ENCODE results near the gene PALD1.
"Not testable (repeated sequence)": the region's sequence is repeated elsewhere in the genome, so short reads cannot be mapped to it uniquely, and the experiment has no call there.

The PALD1 gene

DNA sequence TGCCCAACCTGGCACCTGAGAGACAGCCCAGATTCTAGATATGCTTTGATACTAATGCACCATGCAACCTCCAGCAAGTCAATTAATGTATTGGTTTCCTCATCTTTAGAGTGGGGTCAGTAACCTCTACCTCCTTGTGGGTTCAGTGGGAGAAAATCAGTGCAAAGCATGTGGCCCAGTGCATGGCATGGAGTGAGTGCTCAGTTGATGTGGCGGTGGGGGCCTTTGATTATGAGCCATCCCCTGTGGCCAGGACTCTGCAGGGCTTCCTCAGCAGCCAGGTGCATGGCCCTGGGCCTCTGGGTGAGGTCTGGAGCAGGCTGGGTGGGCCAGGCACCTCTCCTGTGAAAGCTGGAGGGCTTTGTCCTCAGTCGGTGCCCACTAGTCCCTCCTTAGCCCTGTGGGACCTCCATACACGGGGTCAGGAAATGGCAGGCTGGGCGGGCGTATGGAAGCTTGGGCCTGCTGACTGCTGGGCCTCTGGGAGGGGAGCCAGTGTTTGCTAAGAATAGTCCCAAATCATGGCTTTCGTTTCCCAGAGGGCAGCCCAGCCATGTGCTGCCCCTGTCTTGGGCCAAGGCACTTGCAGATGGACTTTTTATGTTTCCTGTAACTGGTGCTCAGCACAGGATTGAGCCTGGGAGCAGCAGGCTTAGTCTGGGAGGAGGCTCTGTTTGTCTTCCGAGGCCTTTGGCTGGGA is 3.4 kb downstream of the PALD1 start:
- in situ Hi-C loops (cut with HindIII; ENCODE audit: low sequenced_read_pairs): no loop called here

DNA sequence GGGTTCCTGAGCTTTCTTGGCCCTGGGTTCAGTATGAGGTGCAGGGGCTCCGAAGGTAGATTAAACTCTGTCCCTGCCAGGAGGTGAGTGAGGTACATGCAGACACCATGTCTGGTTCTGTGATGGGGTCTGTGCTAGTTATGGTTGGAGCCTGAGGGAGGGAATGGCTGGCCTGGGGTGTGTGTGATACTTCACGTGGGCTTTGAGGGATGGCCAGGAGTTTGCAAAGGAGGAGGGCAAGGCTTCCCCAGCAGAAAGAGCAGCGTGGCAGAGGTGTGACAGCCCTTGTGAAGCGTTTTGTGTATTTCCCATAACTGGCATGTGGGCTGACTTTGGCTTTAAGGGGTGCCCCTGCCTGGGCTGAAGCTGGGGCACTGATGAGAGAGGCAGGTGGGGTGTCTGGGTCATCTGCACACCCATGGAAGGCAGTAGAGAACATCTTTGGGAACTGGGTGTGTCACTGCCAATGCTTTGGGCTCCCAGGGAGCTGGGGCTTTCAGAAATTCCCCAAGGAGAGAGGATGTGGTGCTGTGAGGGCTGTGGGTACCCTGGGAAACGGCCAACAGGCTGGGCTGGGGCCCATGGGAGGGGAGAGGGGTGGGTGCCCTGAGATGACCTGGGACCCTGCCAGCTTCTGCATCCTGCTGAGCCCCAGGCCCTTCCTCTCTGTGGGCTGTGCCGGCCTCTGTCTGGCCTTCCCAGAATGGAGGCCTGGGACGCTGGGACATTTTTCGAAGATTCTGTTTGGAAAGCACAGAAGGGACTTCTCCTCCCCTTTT is 4.6 kb downstream of the PALD1 start:
- in situ Hi-C loops (cut with HindIII; ENCODE audit: low sequenced_read_pairs): no loop called here

- in situ Hi-C loops (cut with HindIII; ENCODE audit: low sequenced_read_pairs): not testable (repeated sequence)
These were observed 5.3 kb downstream of the PALD1 start for GRCh38 chr10:70483872-70484271.

DNA sequence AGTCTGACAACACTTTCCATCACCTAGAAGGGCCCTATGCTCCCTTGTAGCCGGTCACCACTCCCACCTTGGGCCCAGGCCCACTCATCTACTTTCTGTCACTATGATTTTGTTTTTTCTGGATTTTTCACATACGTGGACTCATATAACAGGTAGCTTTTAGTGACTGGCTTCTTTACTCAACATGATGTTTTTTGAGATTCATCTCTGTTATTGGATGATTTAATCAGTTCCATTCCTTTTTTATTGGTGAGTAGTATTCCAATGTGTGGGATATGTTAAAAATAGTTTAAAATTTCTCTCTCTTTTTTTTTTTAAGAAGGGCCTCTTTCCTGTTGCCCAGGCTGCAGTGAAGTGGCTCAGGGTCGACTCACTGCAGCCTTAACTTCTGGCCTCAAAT is 9.3 kb downstream of the PALD1 start:
- in situ Hi-C loops (cut with HindIII; ENCODE audit: low sequenced_read_pairs): no loop called here

- in situ Hi-C loops (cut with HindIII; ENCODE audit: low sequenced_read_pairs): no loop called here
These were observed 11.6 kb downstream of the PALD1 start for GRCh38 chr10:70490142-70490541.

- in situ Hi-C loops (cut with HindIII; ENCODE audit: low sequenced_read_pairs): no loop called here
These were observed 13.0 kb downstream of the PALD1 start for GRCh38 chr10:70491614-70492013.

DNA sequence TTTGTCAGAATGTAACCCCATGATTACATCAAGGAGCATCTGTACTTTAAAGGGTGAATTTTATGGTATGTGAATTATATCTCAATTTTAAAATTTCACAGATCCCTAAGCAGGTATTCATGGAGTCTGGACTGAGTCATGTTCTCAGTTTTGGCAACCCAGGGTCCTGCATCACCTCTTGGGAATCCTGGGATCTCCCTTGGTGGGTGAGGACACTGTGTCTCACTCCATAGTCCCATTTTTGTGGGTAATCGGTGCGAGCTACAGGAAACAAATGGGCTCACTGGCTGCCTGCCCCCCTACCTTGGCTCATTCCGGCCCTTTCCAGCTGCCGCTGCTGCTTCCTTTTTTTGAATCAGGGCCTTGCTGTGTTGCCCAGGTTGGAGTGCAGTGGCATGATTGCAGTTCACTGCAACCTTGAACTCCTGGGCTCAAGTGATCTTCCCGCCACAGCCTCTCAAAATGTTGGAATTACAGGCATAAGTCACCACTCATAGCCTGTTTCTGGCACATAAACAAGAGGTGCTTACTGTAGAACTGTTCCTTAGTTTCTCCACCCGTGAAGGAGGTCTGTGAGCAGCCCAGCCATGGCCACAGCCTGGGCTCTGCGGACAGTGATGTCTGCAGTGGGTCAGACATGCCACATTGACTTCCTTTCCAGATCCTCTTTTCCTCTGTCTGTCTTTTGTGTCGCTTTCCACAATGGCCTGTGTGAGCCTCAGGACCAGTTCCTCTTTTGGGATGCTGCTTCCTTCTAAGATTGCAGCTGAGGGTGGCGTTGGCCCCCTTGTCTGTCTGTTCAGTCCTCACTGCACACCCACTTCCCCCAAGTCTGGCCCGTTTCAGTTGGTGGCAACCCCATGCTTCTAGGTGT is 14.5 kb downstream of the PALD1 start:
- in situ Hi-C loops (cut with HindIII; ENCODE audit: low sequenced_read_pairs): no loop called here

GRCh38 chr10:70493660-70494234 is 15.2 kb downstream of the PALD1 start:
- in situ Hi-C loops (cut with HindIII; ENCODE audit: low sequenced_read_pairs): no loop called here

GRCh38 chr10:70494536-70494935 is 16.0 kb downstream of the PALD1 start:
- in situ Hi-C loops (cut with HindIII; ENCODE audit: low sequenced_read_pairs): no loop called here

DNA sequence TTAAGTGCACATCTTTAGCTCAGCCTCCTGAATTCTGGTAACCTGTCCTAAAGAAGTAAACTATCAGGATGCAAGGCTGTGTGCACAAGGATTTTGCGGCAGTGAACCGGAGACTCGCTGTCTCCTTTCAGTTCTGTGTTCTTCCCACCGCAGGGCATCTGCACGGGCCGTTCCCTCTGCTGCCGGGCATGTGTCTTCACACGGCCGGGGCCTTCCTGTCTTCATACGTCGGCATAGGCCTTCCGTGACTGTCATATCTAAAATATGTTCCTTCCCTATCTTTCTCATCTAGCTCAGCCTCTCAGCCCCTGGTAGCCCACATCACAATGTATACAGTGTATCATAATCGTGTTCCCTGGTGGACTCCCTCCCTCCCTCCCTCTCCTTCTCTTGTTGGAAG is 16.4 kb downstream of the PALD1 start:
- in situ Hi-C loops (cut with HindIII; ENCODE audit: low sequenced_read_pairs): no loop called here

DNA sequence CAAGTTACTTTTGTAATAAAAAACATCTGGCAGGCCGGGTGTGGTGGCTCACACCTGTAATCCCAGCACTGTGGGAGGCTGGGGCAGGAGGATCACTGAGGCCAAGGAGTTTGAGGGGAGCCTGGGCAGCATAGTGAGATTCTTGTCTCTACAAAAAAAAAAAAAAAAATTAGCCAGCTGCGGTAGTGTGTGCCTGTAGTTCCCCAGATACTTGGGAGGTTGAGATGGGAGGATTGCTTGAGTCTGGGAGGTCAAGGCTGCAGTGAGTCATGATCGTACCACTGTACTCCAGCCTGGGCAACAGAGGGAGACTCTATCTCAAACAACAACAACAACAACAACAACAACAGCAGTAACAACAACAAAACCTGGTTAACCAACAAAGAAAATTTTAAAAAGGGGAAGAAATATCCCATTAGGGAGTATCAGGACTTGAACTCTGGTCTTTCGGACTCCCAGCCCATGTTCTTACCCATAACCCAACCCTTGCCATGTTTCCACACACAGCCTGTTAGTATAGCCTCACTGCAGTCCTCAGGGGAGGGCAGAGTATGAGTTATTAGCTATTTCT is 17.2 kb downstream of the PALD1 start:
- in situ Hi-C loops (cut with HindIII; ENCODE audit: low sequenced_read_pairs): no loop called here

DNA sequence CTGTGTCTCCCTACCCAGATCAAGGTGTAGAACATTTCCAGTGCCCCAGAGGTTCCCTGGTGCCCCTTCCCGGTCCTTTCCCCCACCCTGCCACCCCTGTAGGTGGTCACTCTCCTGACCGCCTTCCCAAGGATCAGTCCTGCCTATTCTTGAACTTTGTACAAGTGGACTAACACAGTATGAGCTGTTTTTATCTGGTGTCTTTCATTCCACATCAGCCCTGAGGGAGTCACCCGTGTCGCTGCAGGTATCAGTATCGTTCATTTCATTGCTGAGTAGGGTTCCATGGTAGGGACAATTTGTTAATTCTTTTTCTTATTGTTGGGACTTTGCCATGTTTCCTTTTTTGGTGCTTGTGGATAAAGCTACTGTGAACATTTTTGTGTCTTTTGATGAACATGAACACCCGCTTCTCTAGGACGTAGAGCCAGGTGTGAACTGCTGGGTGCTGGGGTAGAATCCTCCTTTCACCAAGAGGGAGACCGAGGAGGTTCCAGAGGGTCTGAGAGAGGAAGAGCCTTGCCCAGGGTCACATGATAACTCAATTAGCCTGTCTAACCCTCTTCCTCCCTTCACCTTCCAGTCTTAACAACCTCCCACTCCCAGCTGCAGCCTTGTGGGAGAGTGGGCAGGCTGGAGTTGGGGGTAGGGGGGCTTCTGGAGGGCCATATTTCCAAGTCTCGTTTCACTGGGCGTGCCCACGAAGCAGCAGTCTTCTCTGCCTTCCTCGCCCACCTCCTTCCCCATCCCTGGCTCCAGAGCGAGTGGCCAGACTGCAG is 18.0 kb downstream of the PALD1 start:
- in situ Hi-C loops (cut with HindIII; ENCODE audit: low sequenced_read_pairs): no loop called here

DNA sequence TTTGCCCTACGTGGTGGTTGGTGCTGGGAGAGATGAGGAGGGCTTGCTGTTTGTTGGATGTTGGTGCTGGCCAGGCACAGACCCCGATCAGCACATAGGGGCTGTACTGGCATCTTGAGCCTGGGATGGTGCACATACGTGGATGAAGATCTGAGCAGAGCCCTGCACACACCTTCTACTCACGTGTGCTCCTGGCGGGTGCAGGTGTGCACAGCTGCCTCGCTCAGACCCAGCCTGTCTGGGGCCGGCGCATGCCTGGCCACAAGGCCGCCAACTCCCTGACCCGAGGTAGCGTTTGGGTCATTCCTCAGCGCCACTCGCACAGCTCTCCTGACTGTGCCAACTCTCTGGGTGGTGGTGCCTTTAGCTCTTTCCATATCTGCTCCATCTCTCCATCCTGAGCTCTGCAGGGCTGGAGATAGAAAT is 18.6 kb downstream of the PALD1 start:
- in situ Hi-C loops (cut with HindIII; ENCODE audit: low sequenced_read_pairs): no loop called here

DNA sequence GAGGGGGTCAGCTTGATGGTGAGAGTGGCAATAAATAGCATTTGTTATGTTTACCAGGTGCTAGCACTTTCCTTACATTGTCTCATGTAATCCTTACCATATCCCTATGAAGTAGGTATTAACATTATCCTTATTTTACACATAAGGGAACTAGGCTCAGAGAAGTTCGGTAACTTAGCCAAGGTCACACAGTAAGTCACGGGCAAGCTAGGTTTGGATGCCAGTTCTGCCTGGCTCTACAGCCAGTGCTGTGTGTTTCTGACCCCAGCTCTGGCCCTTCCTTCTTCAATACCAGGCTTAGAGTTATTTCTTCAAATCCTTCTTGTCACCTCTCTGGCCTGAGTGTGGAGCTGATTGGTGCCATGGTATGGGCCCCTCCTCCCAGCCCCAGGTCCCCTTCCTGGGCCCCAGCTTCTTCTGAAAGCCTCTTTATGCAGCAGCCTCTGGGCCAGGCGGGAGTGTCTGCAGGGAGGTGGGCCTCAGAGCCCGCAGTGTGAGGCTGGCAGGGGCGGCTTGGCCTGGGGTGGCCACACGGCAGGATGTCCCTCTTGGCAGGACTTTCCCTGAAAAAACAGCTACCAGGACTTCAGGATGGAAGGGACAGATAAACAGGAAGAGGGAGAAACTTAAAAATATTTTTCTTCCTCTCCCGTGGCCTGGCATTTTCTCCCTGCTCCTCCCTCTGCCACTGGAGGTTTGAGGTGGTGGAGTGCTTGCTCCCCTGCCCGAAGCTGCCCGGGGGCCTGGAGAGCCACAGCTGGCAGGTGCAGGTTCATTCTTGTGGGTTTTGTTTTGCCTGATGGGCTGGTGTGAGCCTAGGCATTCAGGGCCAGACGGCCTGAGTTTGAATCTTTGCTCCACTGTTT is 20.6 kb downstream of the PALD1 start:
- in situ Hi-C loops (cut with HindIII; ENCODE audit: low sequenced_read_pairs): no loop called here

GRCh38 chr10:70499836-70500167 is 21.2 kb downstream of the PALD1 start:
- in situ Hi-C loops (cut with HindIII; ENCODE audit: low sequenced_read_pairs): no loop called here

GRCh38 chr10:70500368-70500767 is 21.8 kb downstream of the PALD1 start:
- in situ Hi-C loops (cut with HindIII; ENCODE audit: low sequenced_read_pairs): no loop called here

- in situ Hi-C loops (cut with HindIII; ENCODE audit: low sequenced_read_pairs): no loop called here
These were observed 22.3 kb downstream of the PALD1 start for GRCh38 chr10:70500812-70501301.

DNA sequence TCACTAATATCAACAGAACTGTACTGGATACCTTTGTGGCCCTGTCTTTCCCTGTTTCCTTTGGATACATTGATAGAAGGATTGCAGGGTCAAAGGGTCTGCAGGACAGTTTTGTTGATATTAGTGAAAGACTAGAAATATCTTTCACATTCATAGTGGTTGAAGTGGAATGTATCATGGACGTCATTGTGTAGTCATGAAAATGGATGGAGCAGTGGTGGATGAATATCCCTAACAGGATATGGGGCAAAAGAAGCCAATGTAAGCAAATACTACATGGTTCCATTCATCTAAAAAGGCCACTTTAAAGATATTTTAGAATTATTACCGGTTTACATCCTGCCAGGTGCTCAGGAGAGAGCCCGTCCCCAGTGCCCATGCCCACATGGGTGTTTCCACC is 23.8 kb downstream of the PALD1 start:
- in situ Hi-C loops (cut with HindIII; ENCODE audit: low sequenced_read_pairs): no loop called here

DNA sequence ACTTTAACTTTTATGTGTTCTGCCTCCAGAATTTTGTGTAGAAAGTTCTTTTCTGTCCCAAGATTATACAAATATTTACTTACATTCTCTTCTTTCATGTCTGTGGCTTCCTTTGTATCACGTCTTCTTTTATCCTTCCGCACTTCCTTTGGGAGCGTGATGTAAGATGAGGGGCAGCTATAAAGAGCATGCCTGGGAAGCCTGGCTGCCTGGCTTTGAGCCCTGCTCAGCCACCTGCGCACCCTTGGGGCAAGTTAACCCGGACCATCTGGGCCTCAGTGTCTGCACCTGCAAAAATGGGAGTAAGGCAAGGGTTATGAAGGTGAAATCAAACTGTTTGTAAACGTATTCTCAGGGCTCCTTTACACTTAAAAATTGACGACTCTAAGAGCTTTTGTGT is 25.2 kb downstream of the PALD1 start:
- in situ Hi-C loops (cut with HindIII; ENCODE audit: low sequenced_read_pairs): no loop called here
